Measurements from ENCODE around the gene ANKRD37. TPM values are rescaled to one million over a fixed set of nuclear protein-coding genes. Genes with fewer than 3 reads are reported as not detected.

ANKRD37 gene
- total and polyA plus RNA-seq, 2 of the 8 experiments (the other 6 are each of a cell fraction or from before 2014, with no cell fraction given): 2.8 to 3.4 TPM

GRCh38 chr4:185405296-185405999 lies 8.8 kb downstream of the ANKRD37 start:
- Histone ChIP-seq H3K27ac (ENCODE audit: low read depth, low read length) (no peak overlapping the region), H4K20me1 (replicated peaks in 1 of 2; ENCODE audit: control insufficient read depth in 1 of 2, insufficient read depth in 2 of 2, low read length in 2 of 2) (no peaks in the 10 kb centered on the region), H2BK12ac (ENCODE audit: low read depth, low read length) (no peak overlapping the region), H3K23ac (ENCODE audit: insufficient read length) (no peak overlapping the region), H3K14ac (ENCODE audit: insufficient read length) (no peak overlapping the region), H3K56ac (replicated peaks; ENCODE audit: insufficient read length, low read depth, low read length) (no peak overlapping the region), H3K4me1 (replicated peaks in 1 of 4; ENCODE audit: control insufficient read depth in 3 of 4, insufficient read depth in 4 of 4, low read length in 3 of 4) (no peaks in the 10 kb centered on the region), H4K91ac (replicated peaks; ENCODE audit: insufficient read length, low read length) (no peak overlapping the region), H2BK5ac (ENCODE audit: low read depth, low read length) (no peak overlapping the region), H2BK120ac (replicated peaks; ENCODE audit: low read depth, low read length) (no peak overlapping the region), H3K4me3 (ENCODE audit: extremely low read depth in 1 of 4, insufficient read depth in 2 of 4, low read depth in 3 of 4, low read length in 4 of 4) (no peak overlapping the region), H2AFZ (ENCODE audit: low read length) (no peak overlapping the region), H3K36me3 (ENCODE audit: control insufficient read depth in 2 of 4, insufficient read depth in 4 of 4, low read length in 3 of 4) (peaks cover 0 to 33% (median 8%) of the 10 kb centered on the region in 4 experiments; a peak in 5 of 8 replicates), H3K4me2 (ENCODE audit: insufficient read depth in 1 of 2, low read depth in 2 of 2, low read length in 2 of 2) (no peak overlapping the region), H3K79me2 (ENCODE audit: control insufficient read depth in 1 of 2, insufficient read depth in 2 of 2, low read length in 2 of 2) (no peaks in the 10 kb centered on the region), H3K23me2 (ENCODE audit: low read depth, low read length) (no peaks in the 10 kb centered on the region), H4K5ac (ENCODE audit: insufficient read length, low read depth, low read length) (no peak overlapping the region), H3K79me1 (ENCODE audit: low read depth, low read length) (no peaks in the 10 kb centered on the region), H3K4ac (replicated peaks; ENCODE audit: insufficient read length, low read depth, low read length) (no peak overlapping the region), H3K9me3 (ENCODE audit: insufficient read depth in 2 of 2, low read depth in 1 of 2, low read length in 1 of 2) (no peaks in the 10 kb centered on the region; a peak in 1 of 4 replicates), H3K18ac (ENCODE audit: extremely low read depth, low read length) (no peak overlapping the region), H4K8ac (ENCODE audit: extremely low read depth, insufficient read depth, low read length) (no peak overlapping the region), H2BK20ac (ENCODE audit: low read length) (no peak overlapping the region), H3K9ac (replicated peaks in 1 of 4; ENCODE audit: extremely low read depth in 1 of 4, low read depth in 3 of 4, low read length in 3 of 4) (no peak overlapping the region), H2AK5ac (ENCODE audit: low read depth, low read length) (no peak overlapping the region), H3K27me3 (replicated peaks in 1 of 4; ENCODE audit: control insufficient read depth in 3 of 4, extremely low read depth in 1 of 4, insufficient read depth in 3 of 4, low read length in 3 of 4) (no peaks in the 10 kb centered on the region), H2BK15ac (ENCODE audit: low read length) (no peak overlapping the region)
- POLR2A ChIA-PET (ENCODE audit: partially characterized antibody): interaction anchor here (1.5 to 2.1 kb wide), 3 partner anchors 9 to 26 kb away, joined by 3 to 14 read pairs (median 3); partner anchors contain the start of genes ANKRD37 and LRP2BP
- whole genome bisulfite sequencing, 2 experiments (ENCODE audit: extremely low coverage in 1 of 2, insufficient coverage in 1 of 2, insufficient read length in 1 of 2, insufficient replicate concordance in 2 of 2, low coverage in 1 of 2, low lambda C conversion rate in 2 of 2, missing lambda C conversion rate in 1 of 2): 91% methylated on average over 6 of the region's 6 CpGs; no CpG with 5 or more reads in 1 of the 2 experiments
- CTCF ChIA-PET (ENCODE audit: partially characterized antibody): interaction anchor here (0.6 to 1.1 kb wide), 2 partner anchors 192 to 731 kb away, joined by 3 read pairs; no protein-coding TSS in a partner anchor
- FAIRE-seq (no peak), DNase-seq (ENCODE audit: low read depth in 1 of 2, low spot score in 2 of 2) (no peak)
- TF ChIP-seq RXRA (IDR thresholded peaks at IDR 0.05; ENCODE audit: insufficient read depth, low read depth, low read length): no peak
- TF ChIP-seq TAF7 (optimal IDR thresholded peaks at IDR 0.05; ENCODE audit: borderline replicate concordance, low read depth, low read length): no peak
- no peak for TF ChIP-seq TCF12 (IDR thresholded peaks at IDR 0.05; ENCODE audit: low read depth, low read length)
- TF ChIP-seq EZH2 (IDR thresholded peaks at IDR 0.05; ENCODE audit: low read depth, low read length, severe bottlenecking): no peak
- TF ChIP-seq, protein P1, sequence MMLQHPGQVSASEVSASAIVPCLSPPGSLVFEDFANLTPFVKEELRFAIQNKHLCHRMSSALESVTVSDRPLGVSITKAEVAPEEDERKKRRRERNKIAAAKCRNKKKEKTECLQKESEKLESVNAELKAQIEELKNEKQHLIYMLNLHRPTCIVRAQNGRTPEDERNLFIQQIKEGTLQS (IDR thresholded peaks at IDR 0.05; ENCODE audit: insufficient read depth, low read depth, low read length): no peak
- no peak for TF ChIP-seq KDM1A (IDR thresholded peaks at IDR 0.05; ENCODE audit: borderline replicate concordance, low read length)
- no peak for TF ChIP-seq TAF1 (IDR thresholded peaks at IDR 0.05; ENCODE audit: low read depth, low read length)
- TF ChIP-seq KDM4A (IDR thresholded peaks at IDR 0.05; ENCODE audit: low read depth, low read length, severe bottlenecking): no peak
- TF ChIP-seq CTBP2 (IDR thresholded peaks at IDR 0.05; ENCODE audit: borderline replicate concordance, insufficient read depth, insufficient read length, low read length): no peak
- TF ChIP-seq NANOG (IDR thresholded peaks at IDR 0.05; ENCODE audit: insufficient read depth, low read depth, low read length, poor library complexity, severe bottlenecking): no peak

Measured in H1 (cell line).